Measurements from ENCODE around the gene RNF224.

DNA sequence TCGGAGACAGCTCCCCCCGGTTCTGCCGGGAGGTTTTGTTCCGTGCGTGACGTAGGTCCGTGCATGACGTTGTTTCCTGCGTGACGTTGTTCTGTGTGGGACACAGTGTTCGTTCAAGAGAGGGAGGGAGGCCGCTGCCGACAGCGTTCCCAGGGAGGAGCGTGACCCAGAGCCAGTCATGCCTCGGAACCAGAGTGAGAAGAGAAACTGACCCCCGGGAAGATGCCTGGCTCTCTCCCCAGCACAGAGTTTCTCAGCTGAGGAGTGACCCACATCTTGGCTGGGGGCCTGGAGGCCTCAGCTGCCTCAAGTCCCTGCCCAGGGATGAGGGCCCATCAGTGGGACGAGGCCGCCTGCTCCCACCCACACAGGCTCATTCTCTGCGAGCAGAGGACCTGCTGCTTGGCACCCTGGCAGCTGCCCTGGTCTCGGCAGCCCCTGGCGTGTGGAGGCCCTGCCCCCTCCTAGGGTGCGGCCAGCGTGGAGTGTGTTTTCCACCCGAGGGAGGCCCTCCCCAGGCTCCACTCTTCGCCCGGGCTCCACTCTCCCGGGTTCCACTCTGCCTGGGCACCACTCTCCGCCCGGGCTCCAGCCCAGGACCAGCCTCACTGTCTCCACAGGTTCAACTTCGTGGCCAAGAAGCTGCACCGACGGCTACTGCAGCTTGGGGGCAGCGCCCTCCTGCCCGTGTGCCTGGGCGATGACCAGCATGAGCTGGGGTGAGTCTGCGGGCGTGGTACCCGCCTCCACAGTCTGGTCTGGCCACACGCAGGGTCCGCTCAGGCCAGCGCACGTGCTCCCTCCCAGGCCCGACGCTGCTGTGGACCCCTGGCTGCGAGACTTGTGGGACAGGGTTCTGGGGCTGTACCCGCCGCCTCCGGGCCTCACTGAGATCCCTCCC is 13.9 kb upstream of the RNF224 start:
- no peak for TF ChIP-seq EZH2 (IDR thresholded peaks at IDR 0.05)
- no peak for TF ChIP-seq POLR2AphosphoS5 (IDR thresholded peaks at IDR 0.05; ENCODE audit: borderline replicate concordance, low read depth, low read length)
- no peak for TF ChIP-seq FOXP2 (optimal IDR thresholded peaks at IDR 0.05; ENCODE audit: control extremely low read depth, extremely low read length, insufficient read depth)

Measured in SK-N-MC (cell line).